Measurements from ENCODE around the gene TRIM74. TPM values are rescaled to one million over a fixed set of nuclear protein-coding genes. Genes with fewer than 3 reads are reported as not detected.
"Not testable (repeated sequence)": the region's sequence is repeated elsewhere in the genome, so short reads cannot be mapped to it uniquely, and the experiment has no call there.

Gene TRIM74
- total and polyA plus RNA-seq, 9 of the 15 experiments (the other 6 are each of a cell fraction or from before 2014, with no cell fraction given): not detected

DNA sequence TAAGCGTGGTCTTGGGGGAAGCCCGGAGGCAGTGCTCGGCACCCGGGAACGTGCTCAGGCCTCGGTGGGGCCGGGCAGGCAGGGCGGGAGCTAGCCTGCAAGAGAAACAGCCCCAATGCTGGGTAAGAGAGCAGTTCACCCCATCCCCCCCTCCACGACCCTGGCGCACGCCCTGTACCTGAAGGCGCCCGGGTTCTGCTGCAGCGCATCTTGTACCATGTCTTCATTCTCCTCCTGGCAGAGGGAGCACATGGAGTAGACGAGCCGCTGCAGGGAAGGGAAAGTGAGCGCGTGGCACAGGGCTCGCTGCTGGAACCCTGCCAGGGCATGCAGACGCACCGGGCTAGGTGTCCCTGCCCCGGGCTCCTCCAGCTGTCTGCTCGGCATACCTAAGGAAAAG lies 20.6 kb downstream of the TRIM74 start:
- CTCF ChIA-PET (ENCODE audit: low intra/inter-chr PET ratio); H3K4me2 ChIP-seq (ENCODE audit: insufficient read depth, low read length); H3K4me1 ChIP-seq (replicated peaks in 1 of 2; ENCODE audit: control insufficient read depth in 2 of 2, insufficient read depth in 2 of 2, low read length in 2 of 2); H4K20me1 ChIP-seq (replicated peaks; ENCODE audit: control insufficient read depth, insufficient read depth, low read length); POLR2A ChIA-PET; H3K79me2 ChIP-seq (ENCODE audit: control insufficient read depth, insufficient read depth, low read length); BruUV-seq (replicated peaks); FAIRE-seq; H3K27me3 ChIP-seq (ENCODE audit: control insufficient read depth in 2 of 2, insufficient read depth in 2 of 2, low read length in 2 of 2); H2AFZ ChIP-seq (ENCODE audit: low read depth, low read length); H3K9ac ChIP-seq (ENCODE audit: insufficient read depth in 1 of 2, low read depth in 2 of 2, low read length in 2 of 2); H3K4me3 ChIP-seq; H3K27ac ChIP-seq (ENCODE audit: extremely low read depth, low read depth, low read length); H3K9me3 ChIP-seq (replicated peaks; ENCODE audit: control insufficient read depth, insufficient read depth, low read depth, low read length); intact Hi-C loops (cut with micrococcal nuclease); ATAC-seq; DNase-seq (ENCODE audit: extremely low read depth in 1 of 4, low spot score in 3 of 4); H3K9me1 ChIP-seq (ENCODE audit: control insufficient read depth, insufficient read depth, low read length): not testable (repeated sequence)
- TF ChIP-seq RBFOX2 (IDR thresholded peaks at IDR 0.05; ENCODE audit: low read depth, low read length) (peak; percentile 43; the same call in 1 of the 2 replicates), POLR2G (IDR thresholded peaks at IDR 0.05; ENCODE audit: low read depth, low read length) (peak; percentile 65)
- WGBS (ENCODE audit: insufficient coverage, low coverage, missing lambda C conversion rate): 100% methylated on average over 12 of the region's 23 CpGs
- H3K36me3 ChIP-seq (ENCODE audit: control insufficient read depth, insufficient read depth, low read length): peaks cover 23% of the 10 kb centered on the region; the same call in 1 of the 3 replicates
- in situ Hi-C loops (cut with MboI): loop anchor here (10.0 kb wide), 1 partner anchor 496 kb away; no protein-coding TSS in a partner anchor

DNA sequence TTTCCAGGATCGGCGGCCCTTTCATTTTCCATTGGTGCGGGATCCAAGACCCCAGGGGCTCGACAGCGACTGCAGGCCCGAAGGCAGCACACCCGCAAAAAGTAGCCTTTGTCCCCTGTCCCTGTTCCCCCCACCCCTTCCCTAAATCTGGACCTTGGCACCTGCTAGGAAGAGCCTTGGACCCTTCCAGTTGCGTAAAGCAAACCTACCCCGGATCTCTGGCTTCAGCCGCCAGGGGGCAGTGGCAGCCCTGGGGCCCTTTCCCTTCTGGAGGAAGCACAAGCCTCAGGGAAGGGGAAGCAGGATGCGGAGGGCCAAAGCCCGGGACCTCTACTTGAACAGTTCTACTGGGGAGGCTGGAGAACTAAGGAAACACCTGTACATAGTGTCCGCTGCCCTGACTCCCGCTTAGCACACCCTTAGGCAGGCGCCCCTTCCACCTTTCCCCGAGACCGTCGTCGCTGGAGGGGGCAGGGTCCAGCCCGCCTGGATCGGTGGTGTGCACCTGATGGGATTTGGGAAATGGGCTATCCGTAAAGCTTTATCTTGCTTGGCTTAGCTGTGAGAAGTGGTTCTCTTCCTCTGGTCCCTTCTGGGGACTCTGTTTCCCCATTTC lies 23.0 kb downstream of the TRIM74 start:
- H3K9me1 ChIP-seq (ENCODE audit: control insufficient read depth, insufficient read depth, low read length); H3K4me3 ChIP-seq; BruUV-seq (replicated peaks); FAIRE-seq; H3K9ac ChIP-seq (ENCODE audit: insufficient read depth in 1 of 2, low read depth in 2 of 2, low read length in 2 of 2); H3K4me2 ChIP-seq (ENCODE audit: insufficient read depth, low read length); DNase-seq (ENCODE audit: extremely low read depth in 1 of 4, low spot score in 3 of 4); H2AFZ ChIP-seq (ENCODE audit: low read depth, low read length); H3K27ac ChIP-seq (ENCODE audit: extremely low read depth, low read depth, low read length); CTCF ChIA-PET (ENCODE audit: low intra/inter-chr PET ratio); H3K27me3 ChIP-seq (ENCODE audit: control insufficient read depth in 2 of 2, insufficient read depth in 2 of 2, low read length in 2 of 2); intact Hi-C loops (cut with micrococcal nuclease); H4K20me1 ChIP-seq (replicated peaks; ENCODE audit: control insufficient read depth, insufficient read depth, low read length); H3K4me1 ChIP-seq (replicated peaks in 1 of 2; ENCODE audit: control insufficient read depth in 2 of 2, insufficient read depth in 2 of 2, low read length in 2 of 2); H3K79me2 ChIP-seq (ENCODE audit: control insufficient read depth, insufficient read depth, low read length); H3K9me3 ChIP-seq (replicated peaks; ENCODE audit: control insufficient read depth, insufficient read depth, low read depth, low read length): not testable (repeated sequence)
- in situ Hi-C loops (cut with MboI): loop anchor here (10.0 kb wide), 1 partner anchor 499 kb away; no protein-coding TSS in a partner anchor
- POLR2A ChIA-PET: interaction anchor here (0.7 kb wide), 1 partner anchor 540 kb away, joined by 3 read pairs; no protein-coding TSS in a partner anchor
- H3K36me3 ChIP-seq (ENCODE audit: control insufficient read depth, insufficient read depth, low read length): peaks cover 23% of the 10 kb centered on the region; the same call in 1 of the 3 replicates
- 90% methylated on average over 13 of the region's 22 CpGs for WGBS (ENCODE audit: insufficient coverage, low coverage, missing lambda C conversion rate)
- peak; percentile 78 for ATAC-seq
- TF ChIP-seq POLR2G (IDR thresholded peaks at IDR 0.05; ENCODE audit: low read depth, low read length): peak; percentile 45
- TF ChIP-seq, protein P1, sequence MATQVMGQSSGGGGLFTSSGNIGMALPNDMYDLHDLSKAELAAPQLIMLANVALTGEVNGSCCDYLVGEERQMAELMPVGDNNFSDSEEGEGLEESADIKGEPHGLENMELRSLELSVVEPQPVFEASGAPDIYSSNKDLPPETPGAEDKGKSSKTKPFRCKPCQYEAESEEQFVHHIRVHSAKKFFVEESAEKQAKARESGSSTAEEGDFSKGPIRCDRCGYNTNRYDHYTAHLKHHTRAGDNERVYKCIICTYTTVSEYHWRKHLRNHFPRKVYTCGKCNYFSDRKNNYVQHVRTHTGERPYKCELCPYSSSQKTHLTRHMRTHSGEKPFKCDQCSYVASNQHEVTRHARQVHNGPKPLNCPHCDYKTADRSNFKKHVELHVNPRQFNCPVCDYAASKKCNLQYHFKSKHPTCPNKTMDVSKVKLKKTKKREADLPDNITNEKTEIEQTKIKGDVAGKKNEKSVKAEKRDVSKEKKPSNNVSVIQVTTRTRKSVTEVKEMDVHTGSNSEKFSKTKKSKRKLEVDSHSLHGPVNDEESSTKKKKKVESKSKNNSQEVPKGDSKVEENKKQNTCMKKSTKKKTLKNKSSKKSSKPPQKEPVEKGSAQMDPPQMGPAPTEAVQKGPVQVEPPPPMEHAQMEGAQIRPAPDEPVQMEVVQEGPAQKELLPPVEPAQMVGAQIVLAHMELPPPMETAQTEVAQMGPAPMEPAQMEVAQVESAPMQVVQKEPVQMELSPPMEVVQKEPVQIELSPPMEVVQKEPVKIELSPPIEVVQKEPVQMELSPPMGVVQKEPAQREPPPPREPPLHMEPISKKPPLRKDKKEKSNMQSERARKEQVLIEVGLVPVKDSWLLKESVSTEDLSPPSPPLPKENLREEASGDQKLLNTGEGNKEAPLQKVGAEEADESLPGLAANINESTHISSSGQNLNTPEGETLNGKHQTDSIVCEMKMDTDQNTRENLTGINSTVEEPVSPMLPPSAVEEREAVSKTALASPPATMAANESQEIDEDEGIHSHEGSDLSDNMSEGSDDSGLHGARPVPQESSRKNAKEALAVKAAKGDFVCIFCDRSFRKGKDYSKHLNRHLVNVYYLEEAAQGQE (IDR thresholded peaks at IDR 0.05; ENCODE audit: borderline replicate concordance): 0 out of 2 replicates have a peak, but pooled peaks have one; percentile 11
- TF ChIP-seq, protein P1 (CRISPR knock-in tag; IDR thresholded peaks at IDR 0.05; ENCODE audit: low read depth): not testable (repeated sequence)
- peak; percentile 16 to 42; a peak in 2 of 4 replicates for TF ChIP-seq RAD21 (CRISPR knock-in tag; conservative IDR thresholded peaks at IDR 0.05 in 1 of 2, IDR thresholded peaks at IDR 0.05 in 1 of 2)

Data from K562 (cell line).